T-cell (primary cell): ENCODE measurements around the gene CEACAM5. TPM values are rescaled to one million over a fixed set of nuclear protein-coding genes. Genes with fewer than 3 reads are reported as not detected.

ENCODE experiments used
- ATAC-seq, 4 experiments: fragments of 200-7000 bp in 3 of 4; fragments of 150-1000 bp in 1 of 4; cut with Tn5 transposase; replicated peaks in 1 of 4; 1 replicate in 3 of 4; 2 replicates in 1 of 4; pipeline ENCODE4 v1.10.0; 2021; ENCODE audit warnings: moderate library complexity in 3 of 4, mild to moderate bottlenecking in 2 of 4, moderate number of reproducible peaks in 1 of 4
- CTCF ChIA-PET, 2 donors: fragments of 300-600 bp; sonication (Branson Sonifier 250); formaldehyde crosslinking; loops; one replicate each; lab custom pipeline; 2022; ENCODE audit warnings: antibody characterized with exemption in 2 of 2; lab: Charles Lee
- POLR2A ChIA-PET, 2 donors: fragments of 300-600 bp; sonication (Branson Sonifier 250); formaldehyde crosslinking; loops; one replicate each; lab custom pipeline; 2022; ENCODE audit warnings: antibody characterized with exemption in 2 of 2; lab: Charles Lee
- DNase-seq, 35 experiments: peaks; one replicate each; pipeline versions ENCODE4 v3.0.0 to v3.0.0-alpha.2; 2013 to 2023
- H3K27ac ChIP-seq: one replicate; pipeline ENCODE4 v1.5.1; 2013; ENCODE audit warnings: low read length
- H3K27me3 ChIP-seq, 2 experiments: replicated peaks in 1 of 2; 1 replicate in 1 of 2; 2 replicates in 1 of 2; pipeline versions ENCODE4 v1.6.1 to v1.7.0; 2013; ENCODE audit warnings: low read length in 1 of 2, mixed read lengths in 1 of 2; ENCODE audit not compliant: control insufficient read depth in 2 of 2, insufficient read depth in 2 of 2; ENCODE audit errors: extremely low read depth in 1 of 2
- H3K36me3 ChIP-seq, 2 donors: 1 replicate in 1 of 2; 2 replicates in 1 of 2; pipeline versions ENCODE4 v1.6.1 to v1.7.0; 2013; ENCODE audit warnings: low read length in 1 of 2; ENCODE audit not compliant: control insufficient read depth in 2 of 2, insufficient read depth in 1 of 2; ENCODE audit errors: extremely low read depth in 1 of 2
- H3K4me1 ChIP-seq, 2 experiments: 1 replicate in 1 of 2; 2 replicates in 1 of 2; pipeline versions ENCODE4 v1.6.1 to v1.7.0; 2013; ENCODE audit warnings: low read length in 2 of 2, mixed read lengths in 1 of 2; ENCODE audit not compliant: insufficient read depth in 2 of 2, control insufficient read depth in 1 of 2; ENCODE audit errors: extremely low read depth in 1 of 2
- H3K4me3 ChIP-seq, 2 donors: 1 replicate in 1 of 2; 2 replicates in 1 of 2; pipeline versions ENCODE4 v1.5.1 to v1.7.0; 2013; ENCODE audit warnings: mild to moderate bottlenecking in 2 of 2, low read length in 1 of 2, moderate library complexity in 1 of 2; ENCODE audit not compliant: control insufficient read depth in 1 of 2; ENCODE audit errors: extremely low read depth in 1 of 2
- H3K9me3 ChIP-seq: 2 replicates; pipeline ENCODE4 v1.7.0; 2013
- H3K27ac Mint-ChIP-seq, 2 donors: one replicate each; pipeline ENCODE4 v1.8.0; 2020 to 2021; ENCODE audit warnings: mild to moderate bottlenecking in 2 of 2, mixed read lengths in 2 of 2
- H3K27me3 Mint-ChIP-seq, 2 donors: one replicate each; pipeline ENCODE4 v1.8.0; 2021 to 2022; ENCODE audit warnings: mixed read lengths in 2 of 2
- H3K36me3 Mint-ChIP-seq: one replicate; pipeline ENCODE4 v1.8.0; 2021; ENCODE audit warnings: mixed read lengths
- H3K4me1 Mint-ChIP-seq, 3 donors: one replicate each; pipeline ENCODE4 v1.8.0; 2020 to 2022; ENCODE audit warnings: mixed read lengths in 3 of 3, mild to moderate bottlenecking in 1 of 3
- H3K4me3 Mint-ChIP-seq, 3 donors: one replicate each; pipeline ENCODE4 v1.8.0; 2020 to 2022; ENCODE audit warnings: mild to moderate bottlenecking in 3 of 3, mixed read lengths in 3 of 3, moderate library complexity in 3 of 3
- H3K9me3 Mint-ChIP-seq, 3 donors: one replicate each; pipeline ENCODE4 v1.8.0; 2020 to 2022; ENCODE audit warnings: mixed read lengths in 3 of 3
- WGBS: methylation state at CpG from one replicate; pipeline ENCODE4 v1.1.5; 2013; ENCODE audit warnings: missing lambda C conversion rate; ENCODE audit not compliant: insufficient coverage; 5-methylcytosine and 5-hydroxymethylcytosine counted together
- total RNA-seq, 35 experiments: library from RNA in 6 of 35; stranded (reverse) in 6 of 35; fragments of 120-200 nt in 1 of 35; gene quantifications; one replicate each; pipeline versions ENCODE4 v1.2.1 to v1.2.4 and lab custom pipeline; 2013 to 2026

CEACAM5 gene
- total RNA-seq, 5 donors from 2014 or later (not counting 1 experiment from before 2014, with no cell fraction given), result 0.61 to 1.3 (median 1.0) TPM; not detected in 2

GRCh38 chr19:41776700-41777099, 68.3 kb downstream of the CEACAM5 start:
- H3K27ac ChIP-seq, result no peak overlapping the region
- peaks cover 15 to 29% of the 10 kb centered on the region in 2 experiments for H3K4me1 ChIP-seq
- Mint-ChIP-seq H3K4me3 (no peak overlapping the region), H3K27ac (no peak overlapping the region), H3K9me3 (no peaks in the 10 kb centered on the region), H3K27me3 (peaks cover 47 to 64% of the 10 kb centered on the region in 2 donors), H3K36me3 (no peaks in the 10 kb centered on the region), H3K4me1 (peaks cover 40 to 47% (median 41%) of the 10 kb centered on the region in 3 donors)
- POLR2A ChIA-PET, result interaction anchor here in 1 of 2 donors (0.6 kb wide), 1 partner anchor 24 kb away, joined by 5 read pairs; no protein-coding TSS in a partner anchor
- no peaks in the 10 kb centered on the region for H3K9me3 ChIP-seq
- ATAC-seq (no peak), DNase-seq (no peak)
- H3K27me3 ChIP-seq, result peaks cover 0 to 25% of the 10 kb centered on the region in 2 experiments
- no peak overlapping the region for H3K4me3 ChIP-seq
- WGBS, result no CpG with 5 or more reads among the region's 2 CpGs
- CTCF ChIA-PET, result interaction anchor here in 1 of 2 donors (0.9 to 1.2 kb wide), 2 partner anchors 11 to 70 kb away, joined by 3 to 4 read pairs; no protein-coding TSS in a partner anchor
- H3K36me3 ChIP-seq, result no peaks in the 10 kb centered on the region

Other genes with a start within 250 kb of the CEACAM5 start
- 10 to 100 TPM; 34.5 to 63.1 (median 40.3) TPM for gene CEACAM21, start 132.5 kb upstream of the CEACAM5 start, total RNA-seq
- 1 to 10 TPM in 1 of 5 donors, under 1 TPM in 3, not detected in 1; 0.46 to 1.0 (median 0.68) TPM for gene CEACAM4, start 81.6 kb upstream of the CEACAM5 start, total RNA-seq
- gene CEACAM7, start 20.4 kb upstream of the CEACAM5 start, total RNA-seq, result not detected
- under 1 TPM in 3 of 5 donors, not detected in 2; 0.53 to 0.76 (median 0.67) TPM for gene CEACAM6, start 46.9 kb downstream of the CEACAM5 start, total RNA-seq
- gene CEACAM3, start 88.0 kb downstream of the CEACAM5 start, total RNA-seq, result not detected
- not detected for gene LYPD4, start 136.1 kb downstream of the CEACAM5 start, total RNA-seq
- not detected for gene DMRTC2, start 136.4 kb downstream of the CEACAM5 start, total RNA-seq
- gene RPS19, start 151.6 kb downstream of the CEACAM5 start, total RNA-seq, result 1,000 to 10,000 TPM; 3,043 to 4,286 (median 3,822) TPM
- 10 to 100 TPM; 15.9 to 51.1 (median 19.0) TPM for gene CD79A, start 168.7 kb downstream of the CEACAM5 start, total RNA-seq
- 1,000 to 10,000 TPM; 1,130 to 1,360 (median 1,288) TPM for gene ARHGEF1, start 174.6 kb downstream of the CEACAM5 start, total RNA-seq
- gene ERFL, start 219.8 kb downstream of the CEACAM5 start, total RNA-seq, result 1 to 10 TPM; 5.9 to 8.5 (median 6.3) TPM